ENCODE results near the gene RPL36A.

Gene RPL36A

DNA sequence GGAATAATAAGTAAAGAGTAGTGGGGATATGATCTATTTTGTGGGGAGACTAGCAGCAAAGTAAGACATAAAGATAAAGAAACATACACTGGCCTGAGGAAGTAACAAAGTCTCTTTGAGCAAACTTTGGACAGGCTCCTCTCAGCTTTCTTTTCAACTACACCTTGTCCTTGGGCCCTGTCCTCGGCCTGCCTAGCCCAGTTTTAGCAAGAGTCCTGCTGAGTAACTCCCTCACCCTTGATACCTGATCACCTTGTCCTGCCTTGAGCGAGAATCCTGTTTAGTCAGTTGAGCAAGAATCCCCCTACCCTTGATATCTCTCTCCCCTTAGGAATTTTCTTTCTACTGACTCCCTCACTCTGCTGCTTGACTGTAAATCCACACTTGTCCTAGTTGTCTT is 28.7 kb downstream of the RPL36A start:
- TF ChIP-seq EZH2phosphoT487 (IDR thresholded peaks at IDR 0.05; ENCODE audit: borderline replicate concordance): no peak
- TF ChIP-seq, protein P1, sequence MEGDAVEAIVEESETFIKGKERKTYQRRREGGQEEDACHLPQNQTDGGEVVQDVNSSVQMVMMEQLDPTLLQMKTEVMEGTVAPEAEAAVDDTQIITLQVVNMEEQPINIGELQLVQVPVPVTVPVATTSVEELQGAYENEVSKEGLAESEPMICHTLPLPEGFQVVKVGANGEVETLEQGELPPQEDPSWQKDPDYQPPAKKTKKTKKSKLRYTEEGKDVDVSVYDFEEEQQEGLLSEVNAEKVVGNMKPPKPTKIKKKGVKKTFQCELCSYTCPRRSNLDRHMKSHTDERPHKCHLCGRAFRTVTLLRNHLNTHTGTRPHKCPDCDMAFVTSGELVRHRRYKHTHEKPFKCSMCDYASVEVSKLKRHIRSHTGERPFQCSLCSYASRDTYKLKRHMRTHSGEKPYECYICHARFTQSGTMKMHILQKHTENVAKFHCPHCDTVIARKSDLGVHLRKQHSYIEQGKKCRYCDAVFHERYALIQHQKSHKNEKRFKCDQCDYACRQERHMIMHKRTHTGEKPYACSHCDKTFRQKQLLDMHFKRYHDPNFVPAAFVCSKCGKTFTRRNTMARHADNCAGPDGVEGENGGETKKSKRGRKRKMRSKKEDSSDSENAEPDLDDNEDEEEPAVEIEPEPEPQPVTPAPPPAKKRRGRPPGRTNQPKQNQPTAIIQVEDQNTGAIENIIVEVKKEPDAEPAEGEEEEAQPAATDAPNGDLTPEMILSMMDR (conservative IDR thresholded peaks at IDR 0.05; ENCODE audit: low read length): no peak
- Histone ChIP-seq H3K4me3 (ENCODE audit: low read length, poor library complexity, severe bottlenecking) (peak overlapping the region; percentile 79), H3K9me2 (replicated peaks; ENCODE audit: low read depth, low read length) (no peaks in the 10 kb centered on the region), H3K27me3 (ENCODE audit: insufficient read depth, low read length, poor library complexity, severe bottlenecking) (no peaks in the 10 kb centered on the region), H3K79me2 (ENCODE audit: insufficient read depth, low read length) (no peaks in the 10 kb centered on the region), H3K9ac (ENCODE audit: low read depth, low read length, poor library complexity, severe bottlenecking) (peak overlapping the region; percentile 86), H3K36me3 (ENCODE audit: insufficient read depth, low read length) (no peaks in the 10 kb centered on the region), H3K4me1 (ENCODE audit: insufficient read depth, low read length, poor library complexity, severe bottlenecking) (peaks cover 8% of the 10 kb centered on the region), H4K20me1 (ENCODE audit: insufficient read depth, low read length, poor library complexity, severe bottlenecking) (no peaks in the 10 kb centered on the region), H3K9me3 (ENCODE audit: insufficient read depth, low read depth, low read length) (no peaks in the 10 kb centered on the region), H3K4me2 (ENCODE audit: low read depth, low read length, poor library complexity, severe bottlenecking) (peak overlapping the region; percentile 81), H2AFZ (ENCODE audit: low read length) (no peak overlapping the region), H3F3A (ENCODE audit: low read depth) (no peaks in the 10 kb centered on the region)

- TF ChIP-seq, protein P1 (conservative IDR thresholded peaks at IDR 0.05; ENCODE audit: low read length): no peak
- no peak for TF ChIP-seq EZH2phosphoT487 (IDR thresholded peaks at IDR 0.05; ENCODE audit: borderline replicate concordance)
- Histone ChIP-seq H3K79me2 (ENCODE audit: insufficient read depth, low read length) (no peaks in the 10 kb centered on the region), H3K4me3 (ENCODE audit: low read length, poor library complexity, severe bottlenecking) (no peak overlapping the region), H3K36me3 (ENCODE audit: insufficient read depth, low read length) (no peaks in the 10 kb centered on the region), H3F3A (ENCODE audit: low read depth) (no peaks in the 10 kb centered on the region), H3K27me3 (ENCODE audit: insufficient read depth, low read length, poor library complexity, severe bottlenecking) (no peaks in the 10 kb centered on the region), H3K4me2 (ENCODE audit: low read depth, low read length, poor library complexity, severe bottlenecking) (no peak overlapping the region), H4K20me1 (ENCODE audit: insufficient read depth, low read length, poor library complexity, severe bottlenecking) (no peaks in the 10 kb centered on the region), H3K9ac (ENCODE audit: low read depth, low read length, poor library complexity, severe bottlenecking) (no peak overlapping the region), H2AFZ (ENCODE audit: low read length) (no peak overlapping the region), H3K4me1 (ENCODE audit: insufficient read depth, low read length, poor library complexity, severe bottlenecking) (no peaks in the 10 kb centered on the region), H3K9me2 (replicated peaks; ENCODE audit: low read depth, low read length) (no peaks in the 10 kb centered on the region), H3K9me3 (ENCODE audit: insufficient read depth, low read depth, low read length) (no peaks in the 10 kb centered on the region)
Observed at GRCh38 chrX:101427954-101428353, 37.1 kb downstream of the RPL36A start.

GRCh38 chrX:101429934-101430333 is 39.1 kb downstream of the RPL36A start:
- no peak for TF ChIP-seq EZH2phosphoT487 (IDR thresholded peaks at IDR 0.05; ENCODE audit: borderline replicate concordance)
- TF ChIP-seq, protein P1 (conservative IDR thresholded peaks at IDR 0.05; ENCODE audit: low read length): no peak
- H3K4me2 ChIP-seq (ENCODE audit: low read depth, low read length, poor library complexity, severe bottlenecking): no peak overlapping the region
- no peaks in the 10 kb centered on the region for H3F3A ChIP-seq (ENCODE audit: low read depth)
- no peaks in the 10 kb centered on the region for H3K9me2 ChIP-seq (replicated peaks; ENCODE audit: low read depth, low read length)
- H3K9me3 ChIP-seq (ENCODE audit: insufficient read depth, low read depth, low read length): no peaks in the 10 kb centered on the region
- H3K9ac ChIP-seq (ENCODE audit: low read depth, low read length, poor library complexity, severe bottlenecking): no peak overlapping the region
- H4K20me1 ChIP-seq (ENCODE audit: insufficient read depth, low read length, poor library complexity, severe bottlenecking): no peaks in the 10 kb centered on the region
- H3K27me3 ChIP-seq (ENCODE audit: insufficient read depth, low read length, poor library complexity, severe bottlenecking): no peaks in the 10 kb centered on the region
- H3K4me3 ChIP-seq (ENCODE audit: low read length, poor library complexity, severe bottlenecking): no peak overlapping the region
- H2AFZ ChIP-seq (ENCODE audit: low read length): no peak overlapping the region
- no peaks in the 10 kb centered on the region for H3K36me3 ChIP-seq (ENCODE audit: insufficient read depth, low read length)
- H3K4me1 ChIP-seq (ENCODE audit: insufficient read depth, low read length, poor library complexity, severe bottlenecking): no peaks in the 10 kb centered on the region
- H3K79me2 ChIP-seq (ENCODE audit: insufficient read depth, low read length): no peaks in the 10 kb centered on the region
